ENCODE measurements around the gene CACNA1C.
"Not testable (repeated sequence)": the region's sequence is repeated elsewhere in the genome, so short reads cannot be mapped to it uniquely, and the experiment has no call there.

The CACNA1C gene

DNA sequence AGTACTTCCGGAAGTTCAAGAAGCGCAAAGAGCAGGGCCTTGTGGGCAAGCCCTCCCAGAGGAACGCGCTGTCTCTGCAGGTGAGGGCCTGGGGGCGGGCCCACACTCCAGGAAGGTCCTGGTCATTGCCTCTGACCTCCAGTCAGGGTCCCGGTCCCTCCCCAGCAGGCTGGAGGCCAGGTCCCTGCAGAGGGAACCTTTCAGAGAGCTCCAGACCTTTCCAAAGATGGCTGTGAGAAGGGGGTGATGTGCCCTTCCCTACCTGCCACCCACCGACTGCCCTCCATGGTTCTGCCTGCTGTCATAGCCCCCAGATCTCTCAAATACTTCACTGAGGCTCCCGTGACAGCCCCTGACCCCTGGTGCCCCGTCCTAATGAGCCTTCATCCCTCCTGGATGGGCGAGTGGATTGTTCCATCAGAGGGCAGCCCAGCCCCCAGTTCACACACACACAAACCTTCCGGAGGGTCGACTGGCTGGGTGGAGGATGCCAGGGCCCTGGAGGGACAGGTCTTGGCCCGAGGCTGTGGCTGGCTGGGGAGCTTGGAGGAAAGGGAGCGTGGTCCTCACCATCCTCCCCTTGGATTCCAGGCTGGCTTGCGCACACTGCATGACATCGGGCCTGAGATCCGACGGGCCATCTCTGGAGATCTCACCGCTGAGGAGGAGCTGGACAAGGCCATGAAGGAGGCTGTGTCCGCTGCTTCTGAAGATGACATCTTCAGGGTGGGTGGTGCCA is 624.5 kb downstream of the CACNA1C start:
- DNase-seq (ENCODE audit: low read depth): no peak

DNA sequence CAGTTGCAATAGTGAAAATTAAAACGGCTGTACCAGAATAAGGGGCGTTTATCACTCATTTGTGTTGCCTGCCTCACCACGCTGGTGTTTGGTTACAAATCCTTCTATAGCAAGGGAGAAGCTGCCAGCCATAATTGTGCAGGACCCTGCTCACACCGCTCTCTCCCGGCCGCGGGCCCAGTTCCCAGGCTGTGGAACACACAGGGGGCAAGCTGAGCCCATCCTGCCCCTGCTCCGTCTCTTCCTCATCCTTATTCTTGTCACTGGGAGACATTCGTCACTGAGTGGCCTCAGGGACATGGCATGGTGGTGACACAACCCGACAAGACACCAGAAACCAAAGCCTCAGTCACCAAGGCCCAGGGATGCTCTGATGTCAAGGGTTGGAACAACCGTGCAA is 625.6 kb downstream of the CACNA1C start:
- no peak for DNase-seq (ENCODE audit: low read depth)

- no peak for DNase-seq (ENCODE audit: low read depth)
These were observed 626.5 kb downstream of the CACNA1C start for GRCh38 chr12:2679068-2679815.

DNA sequence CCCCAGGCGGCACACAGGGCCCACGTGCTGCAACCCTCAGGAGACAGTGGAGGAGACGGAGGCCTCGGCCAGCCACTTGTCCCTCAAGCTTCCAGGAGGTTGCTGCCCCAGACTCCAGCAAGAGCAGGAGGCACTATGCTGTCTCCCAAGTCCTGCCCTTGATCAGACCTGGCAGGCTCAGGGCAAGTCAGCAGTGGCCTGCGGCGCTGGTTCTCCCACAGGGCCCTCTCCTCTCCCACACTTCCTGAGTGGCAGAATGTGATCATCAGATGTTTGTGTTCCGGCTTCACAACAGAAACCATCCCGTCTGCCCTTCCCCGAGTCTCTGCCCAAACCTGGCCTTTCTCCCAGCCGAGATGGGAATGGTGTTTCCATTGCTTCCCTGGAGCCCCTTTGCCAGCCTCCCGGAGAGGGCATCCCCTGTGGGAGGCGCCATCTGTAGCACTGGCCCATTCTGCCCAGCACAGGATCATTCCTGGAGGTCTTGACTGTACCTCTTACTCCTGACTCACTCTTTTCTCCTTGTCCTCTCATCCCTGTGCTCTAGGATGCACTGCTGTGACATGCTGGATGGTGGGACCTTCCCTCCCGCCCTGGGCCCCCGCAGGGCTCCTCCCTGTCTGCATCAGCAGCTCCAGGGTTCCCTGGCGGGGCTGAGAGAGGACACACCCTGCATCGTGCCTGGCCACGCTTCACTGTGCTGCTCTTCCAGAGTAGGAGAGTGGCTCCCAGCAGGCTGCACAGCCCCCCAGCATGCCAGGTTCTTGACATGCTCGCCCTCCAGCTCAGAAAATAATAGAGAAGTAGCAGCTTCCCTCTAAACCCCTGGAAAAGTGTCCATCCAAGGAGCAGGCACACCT is 627.3 kb downstream of the CACNA1C start:
- no peak for DNase-seq (ENCODE audit: low read depth)

DNA sequence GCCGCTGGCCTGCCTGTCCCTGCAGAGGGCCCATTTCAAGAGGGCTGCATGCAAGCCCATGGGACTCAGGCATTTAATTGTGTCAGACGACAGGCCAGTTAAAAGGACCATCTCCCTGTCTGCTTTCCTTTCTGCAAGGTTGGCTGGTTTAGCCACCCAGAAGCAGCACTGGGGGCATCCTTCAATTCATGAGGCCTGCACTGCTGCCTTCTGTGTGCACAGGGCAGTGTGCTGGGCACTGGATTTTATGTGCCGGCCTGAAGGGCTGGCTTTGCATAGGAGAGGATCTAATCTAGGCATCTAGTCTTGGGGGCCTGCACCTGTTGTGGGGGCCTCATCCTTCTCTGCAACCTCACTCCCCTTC is 627.9 kb downstream of the CACNA1C start:
- no peak for DNase-seq (ENCODE audit: low read depth)

GRCh38 chr12:2681450-2682205 is 628.8 kb downstream of the CACNA1C start:
- DNase-seq (ENCODE audit: low read depth): no peak

GRCh38 chr12:2682296-2683251 is 629.8 kb downstream of the CACNA1C start:
- no peak for DNase-seq (ENCODE audit: low read depth)

DNA sequence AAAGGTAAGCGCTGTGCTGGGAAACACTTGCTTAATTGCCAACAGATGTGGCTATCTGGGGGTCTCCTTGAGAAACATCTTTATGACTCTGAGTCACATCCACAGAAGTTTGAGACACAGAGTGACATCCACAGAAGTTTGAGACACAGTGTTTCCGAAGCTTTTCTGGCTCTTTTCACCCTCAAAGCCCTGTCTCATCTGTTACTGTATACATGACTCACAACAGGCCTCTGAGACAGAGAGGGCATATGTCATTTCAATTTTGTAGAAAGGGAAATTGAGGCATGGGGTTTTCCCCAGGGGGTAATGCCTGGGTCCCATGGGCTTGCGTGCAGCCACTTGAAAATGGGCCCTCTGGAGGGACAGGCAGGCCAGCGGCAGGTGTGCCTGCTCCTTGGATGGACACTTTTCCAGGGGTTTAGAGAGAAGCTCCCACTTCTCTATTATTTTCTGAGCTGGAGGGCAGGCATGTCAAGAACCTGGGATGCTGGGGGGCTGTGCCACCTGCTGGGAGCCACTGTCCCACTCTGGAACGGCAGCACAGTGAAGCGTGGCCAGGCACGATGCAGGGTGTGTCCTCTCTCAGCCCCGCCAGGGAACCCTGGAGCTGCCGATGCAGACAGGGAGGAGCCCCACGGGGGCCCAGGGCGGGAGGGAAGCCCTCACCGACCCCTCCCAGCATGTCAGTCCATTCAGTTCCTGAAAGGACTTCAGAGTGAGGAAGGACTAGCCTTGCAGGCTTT is 630.7 kb downstream of the CACNA1C start:
- no peak for DNase-seq (ENCODE audit: low read depth)

- DNase-seq (ENCODE audit: low read depth): not testable (repeated sequence)
These were observed 631.2 kb downstream of the CACNA1C start for GRCh38 chr12:2684026-2684325.

DNA sequence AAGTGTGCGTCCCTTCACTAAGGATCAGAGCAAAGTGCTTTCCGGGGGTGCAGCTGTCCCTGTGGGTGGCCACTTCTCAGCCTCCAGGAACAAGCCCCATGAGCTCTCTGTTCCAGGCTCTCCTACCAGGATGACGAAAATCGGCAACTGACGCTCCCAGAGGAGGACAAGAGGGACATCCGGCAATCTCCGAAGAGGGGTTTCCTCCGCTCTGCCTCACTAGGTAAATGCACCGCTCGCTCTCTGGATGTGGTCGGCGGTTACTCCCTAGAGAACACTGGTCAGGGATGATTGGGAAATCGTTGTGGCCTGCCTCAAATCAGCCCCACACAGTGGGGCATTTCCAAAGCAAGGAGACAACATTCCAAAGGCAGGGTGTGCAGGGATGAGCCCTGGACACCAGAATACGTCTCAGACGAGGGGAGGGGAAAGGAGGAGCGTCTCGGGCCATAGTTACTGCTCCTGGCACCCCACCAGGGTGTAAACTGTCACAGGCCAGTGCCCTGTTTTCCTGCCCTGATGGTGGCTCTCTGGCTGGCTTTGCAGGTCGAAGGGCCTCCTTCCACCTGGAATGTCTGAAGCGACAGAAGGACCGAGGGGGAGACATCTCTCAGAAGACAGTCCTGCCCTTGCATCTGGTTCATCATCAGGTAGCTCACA is 633.0 kb downstream of the CACNA1C start:
- DNase-seq (ENCODE audit: low read depth): not testable (repeated sequence)

- no peak for DNase-seq (ENCODE audit: low read depth)
These were observed 633.5 kb downstream of the CACNA1C start for GRCh38 chr12:2686280-2686646.

DNA sequence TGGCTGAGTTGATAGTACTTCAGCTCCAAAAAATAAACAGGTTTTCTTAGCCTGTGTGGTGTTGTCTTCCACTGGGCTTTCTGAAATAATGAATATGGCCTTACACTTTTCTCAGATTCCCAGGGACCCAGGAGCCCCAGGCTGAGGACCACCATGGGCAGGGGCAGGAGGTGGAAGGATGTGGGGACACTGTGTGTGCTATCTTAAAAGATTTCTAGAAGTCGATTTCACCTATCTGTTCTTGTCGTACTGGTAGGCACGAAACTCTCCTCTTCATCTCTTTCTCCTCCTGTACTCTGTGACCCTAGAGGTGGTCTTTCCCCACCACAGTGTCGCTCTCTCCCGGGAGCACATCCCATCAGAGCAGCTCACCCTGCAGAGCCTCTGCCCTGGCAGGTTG is 634.3 kb downstream of the CACNA1C start:
- DNase-seq (ENCODE audit: low read depth): no peak

DNA sequence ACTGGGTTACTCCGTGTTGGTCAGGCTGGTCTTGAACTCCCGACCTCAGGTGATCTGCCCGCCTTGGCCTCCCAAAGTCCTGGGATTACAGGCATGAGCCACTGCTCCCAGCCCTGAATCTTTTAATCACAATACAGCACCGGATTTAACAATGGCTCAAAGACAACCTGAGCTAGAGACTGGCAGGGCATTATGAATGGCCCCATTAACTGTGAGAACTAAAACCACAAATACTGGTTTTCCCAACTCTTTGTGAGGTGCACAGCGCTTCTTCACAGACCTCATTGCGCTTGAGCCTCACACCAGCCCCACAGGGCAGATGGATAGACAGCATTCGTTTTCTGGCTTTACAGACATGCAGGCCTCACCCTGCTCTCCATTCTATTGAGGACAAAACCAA is 634.9 kb downstream of the CACNA1C start:
- DNase-seq (ENCODE audit: low read depth): no peak

- no peak for DNase-seq (ENCODE audit: low read depth)
These were observed 635.7 kb downstream of the CACNA1C start for GRCh38 chr12:2688381-2688931.

- DNase-seq (ENCODE audit: low read depth): no peak
These were observed 636.6 kb downstream of the CACNA1C start for GRCh38 chr12:2689393-2689792.

DNA sequence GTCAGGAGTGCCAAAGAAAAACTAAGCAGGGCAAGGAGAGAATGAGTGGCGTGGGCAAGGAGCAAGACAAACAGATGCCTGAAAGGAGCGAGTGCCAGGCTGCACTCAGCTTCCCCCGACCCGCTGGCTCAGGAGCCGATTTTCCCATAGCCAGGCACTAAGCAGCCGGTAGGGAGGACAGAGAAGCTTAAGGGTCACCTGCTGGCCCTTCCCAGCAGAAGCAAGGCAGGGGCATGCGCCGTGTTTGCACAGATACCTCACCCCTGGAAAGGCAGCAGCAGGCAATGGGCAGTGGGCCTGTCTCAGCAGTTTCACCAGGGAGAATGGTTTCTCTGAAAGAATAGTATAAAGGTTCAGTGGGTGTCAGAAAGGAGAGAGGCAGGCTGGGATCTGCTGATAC is 637.1 kb downstream of the CACNA1C start:
- no peak for DNase-seq (ENCODE audit: low read depth)

DNA sequence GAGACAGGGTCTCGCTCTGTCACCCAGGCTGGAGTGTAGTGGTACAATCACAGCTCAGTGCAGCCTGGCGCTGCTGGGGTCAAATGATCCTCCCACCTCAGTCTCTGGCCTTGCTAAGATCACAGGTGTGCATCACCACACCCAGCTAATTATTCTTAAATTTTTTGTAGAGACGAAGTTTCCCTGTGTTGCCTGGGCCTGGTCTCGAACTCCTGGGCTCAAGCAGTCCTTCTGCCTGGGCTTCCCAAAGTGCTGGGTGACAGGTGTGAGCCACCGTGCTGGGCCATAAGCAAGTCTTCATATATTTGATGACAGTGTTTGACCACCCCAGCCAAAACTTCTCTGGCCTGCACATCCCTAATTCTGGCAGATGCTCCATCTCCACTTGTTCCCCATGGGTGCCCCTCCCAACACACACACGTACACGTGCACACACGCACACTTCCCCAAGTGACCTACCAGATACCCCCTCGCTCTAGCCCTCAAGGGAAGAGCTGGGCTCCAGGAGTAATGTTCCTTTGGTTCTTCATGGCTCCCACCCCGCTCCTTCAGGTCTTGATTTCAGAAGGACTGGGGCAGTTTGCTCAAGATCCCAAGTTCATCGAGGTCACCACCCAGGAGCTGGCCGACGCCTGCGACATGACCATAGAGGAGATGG is 637.7 kb downstream of the CACNA1C start:
- DNase-seq (ENCODE audit: low read depth): no peak

GRCh38 chr12:2691006-2691344 is 638.2 kb downstream of the CACNA1C start:
- no peak for DNase-seq (ENCODE audit: low read depth)

All from stimulated activated CD8-positive, alpha-beta memory T cell treated with anti-CD3 and anti-CD28 coated beads, Interleukin-15, amount 100 ng/mL, for 24 hours (primary cell).